ENCODE results near the gene LIPI. TPM values are rescaled to one million over a fixed set of nuclear protein-coding genes. Genes with fewer than 3 reads are reported as not detected.
"Not testable (repeated sequence)": the region's sequence is repeated elsewhere in the genome, so short reads cannot be mapped to it uniquely, and the experiment has no call there.

LIPI gene
- total RNA-seq, 1 donor from 2014 or later: not detected

- intact Hi-C loops (cut with micrococcal nuclease): no loop called here
Observed at GRCh38 chr21:14076143-14076806, 134.5 kb downstream of the LIPI start.

- intact Hi-C loops (cut with micrococcal nuclease): no loop called here
Observed at GRCh38 chr21:14075346-14076142, 135.2 kb downstream of the LIPI start.

- intact Hi-C loops (cut with micrococcal nuclease): no loop called here
Observed at GRCh38 chr21:14074177-14074576, 136.6 kb downstream of the LIPI start.

GRCh38 chr21:14073615-14074014 is 137.1 kb downstream of the LIPI start:
- intact Hi-C loops (cut with micrococcal nuclease): no loop called here

- intact Hi-C loops (cut with micrococcal nuclease): no loop called here
Observed at GRCh38 chr21:14072761-14073535, 137.8 kb downstream of the LIPI start.

GRCh38 chr21:14071902-14072734 is 138.6 kb downstream of the LIPI start:
- intact Hi-C loops (cut with micrococcal nuclease): no loop called here

- intact Hi-C loops (cut with micrococcal nuclease): no loop called here
Observed at GRCh38 chr21:14070968-14071367, 139.8 kb downstream of the LIPI start.

GRCh38 chr21:14070049-14070893 is 140.5 kb downstream of the LIPI start:
- intact Hi-C loops (cut with micrococcal nuclease): no loop called here

GRCh38 chr21:14064296-14064645 is 146.5 kb downstream of the LIPI start:
- intact Hi-C loops (cut with micrococcal nuclease): no loop called here

GRCh38 chr21:14063620-14064295 is 147.0 kb downstream of the LIPI start:
- intact Hi-C loops (cut with micrococcal nuclease): not testable (repeated sequence)

GRCh38 chr21:14062684-14063083 is 148.1 kb downstream of the LIPI start:
- intact Hi-C loops (cut with micrococcal nuclease): not testable (repeated sequence)

GRCh38 chr21:14061820-14062219 is 148.9 kb downstream of the LIPI start:
- intact Hi-C loops (cut with micrococcal nuclease): not testable (repeated sequence)

- intact Hi-C loops (cut with micrococcal nuclease): not testable (repeated sequence)
Observed at GRCh38 chr21:14058995-14059627, 151.6 kb downstream of the LIPI start.

Other genes starting within 250 kb of the LIPI start
- 0.25 and 0.56 TPM in 2 replicates for gene RBM11, start 5.2 kb upstream of the LIPI start, total RNA-seq
- 36.4 and 39.9 TPM in 2 replicates for gene HSPA13, start 172.2 kb upstream of the LIPI start, total RNA-seq

All from T-helper 1 cell treated with Interleukin-12 subunit alpha and Interleukin-12 subunit beta and Interleukin-4 antibody, amounts not matched to agents 30 ng/mL and 1 ng/mL, for 36 hours (primary cell).